T-helper 1 cell treated with Interleukin-12 subunit alpha and Interleukin-12 subunit beta and Interleukin-4 antibody, amounts not matched to agents 30 μg/mL and 1 μg/mL, for 36 hours (primary cell): Measurements from ENCODE around the gene CEP250.
A peak's percentile ranks its signal among the peaks of the same experiment; 100 is the strongest.

Experiments used
- H3K27ac Mint-ChIP-seq: one replicate; pipeline ENCODE4 v1.8.0; 2021; ENCODE audit warnings: mild to moderate bottlenecking, mixed read lengths
- H3K27me3 Mint-ChIP-seq: one replicate; pipeline ENCODE4 v1.8.0; 2021; ENCODE audit warnings: low read depth, mixed read lengths
- H3K36me3 Mint-ChIP-seq: one replicate; pipeline ENCODE4 v1.8.0; 2021; ENCODE audit warnings: low read depth, mixed read lengths
- H3K4me1 Mint-ChIP-seq: one replicate; pipeline ENCODE4 v1.8.0; 2021; ENCODE audit warnings: low read depth, mixed read lengths
- H3K4me3 Mint-ChIP-seq: one replicate; pipeline ENCODE4 v1.8.0; 2021; ENCODE audit warnings: mild to moderate bottlenecking, moderate library complexity, mixed read lengths
- H3K9me3 Mint-ChIP-seq: one replicate; pipeline ENCODE4 v1.8.0; 2021; ENCODE audit warnings: mixed read lengths

CEP250 gene

DNA sequence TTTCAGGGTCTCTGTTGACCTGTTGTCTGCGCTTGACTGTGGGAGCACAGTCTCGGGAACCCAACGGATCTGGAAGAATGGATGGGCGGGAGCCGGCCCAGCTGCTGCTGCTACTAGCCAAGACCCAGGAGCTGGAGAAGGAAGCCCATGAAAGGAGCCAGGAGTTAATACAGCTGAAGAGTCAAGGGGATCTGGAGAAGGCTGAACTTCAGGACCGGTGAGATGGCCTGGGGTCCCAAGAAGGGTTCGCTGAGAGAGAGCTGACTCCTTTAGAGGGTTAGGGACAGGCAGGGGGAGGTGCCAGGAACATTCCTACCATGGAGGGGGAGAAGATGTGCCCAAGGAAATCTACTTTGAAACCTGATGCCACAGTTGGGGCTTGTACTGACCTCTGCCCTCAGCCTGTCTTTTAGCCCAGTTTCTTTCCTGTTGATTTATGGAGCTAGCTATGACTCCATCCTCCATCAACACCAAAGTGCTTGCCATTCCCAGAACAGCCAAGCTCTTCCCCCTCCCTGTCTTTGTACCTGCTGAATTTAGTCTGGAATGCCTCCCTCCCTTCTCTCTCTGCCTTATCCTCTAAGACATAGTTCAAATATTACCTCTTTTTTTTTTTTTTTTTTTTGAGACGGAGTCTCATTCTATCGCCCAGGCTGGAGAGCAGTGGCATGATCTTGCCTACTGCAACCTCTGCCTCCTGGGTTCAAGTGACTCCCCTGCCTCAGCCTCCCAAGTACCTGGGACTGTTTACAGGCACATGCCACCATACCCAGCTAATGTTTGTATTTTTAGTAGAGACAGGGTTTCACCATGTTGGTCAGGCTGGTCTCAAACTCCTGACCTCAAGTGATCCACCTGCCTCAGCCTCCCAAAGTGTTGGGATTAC is 12.2 kb downstream of the CEP250 start:
- no peak overlapping the region for H3K27ac Mint-ChIP-seq
- H3K9me3 Mint-ChIP-seq: no peaks in the 10 kb centered on the region
- H3K27me3 Mint-ChIP-seq: no peaks in the 10 kb centered on the region
- no peak overlapping the region for H3K4me3 Mint-ChIP-seq
- peaks cover 2% of the 10 kb centered on the region for H3K4me1 Mint-ChIP-seq
- peaks cover 15% of the 10 kb centered on the region for H3K36me3 Mint-ChIP-seq

- Mint-ChIP-seq H3K4me3 (no peak overlapping the region), H3K27me3 (no peaks in the 10 kb centered on the region), H3K4me1 (no peaks in the 10 kb centered on the region), H3K9me3 (no peaks in the 10 kb centered on the region), H3K36me3 (peaks cover 15% of the 10 kb centered on the region), H3K27ac (no peak overlapping the region)
Observed at GRCh38 chr20:35468671-35469334, 13.4 kb downstream of the CEP250 start.

DNA sequence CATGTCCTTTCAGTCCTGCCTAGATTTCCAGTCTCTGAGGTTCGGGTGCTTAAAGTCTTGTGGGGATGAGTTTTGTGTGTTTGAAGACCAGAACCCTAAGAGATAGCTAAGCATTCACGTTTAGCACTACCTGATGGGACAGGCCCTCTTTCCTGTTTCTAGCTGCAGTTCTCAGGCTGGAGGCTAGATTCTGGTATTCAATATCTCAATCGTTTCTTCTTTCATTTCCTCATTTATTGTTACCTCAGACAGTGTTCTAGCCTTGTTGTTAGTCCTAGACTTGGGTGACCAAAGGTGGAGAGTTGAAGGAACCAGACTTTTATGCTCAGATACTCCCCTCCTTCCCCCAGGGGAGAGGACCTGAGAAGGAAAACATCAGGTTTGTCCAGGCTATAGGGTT is 16.8 kb downstream of the CEP250 start:
- Mint-ChIP-seq H3K27ac (no peak overlapping the region), H3K4me1 (no peaks in the 10 kb centered on the region), H3K36me3 (peaks cover 9% of the 10 kb centered on the region), H3K27me3 (no peaks in the 10 kb centered on the region), H3K4me3 (no peak overlapping the region), H3K9me3 (no peaks in the 10 kb centered on the region)

DNA sequence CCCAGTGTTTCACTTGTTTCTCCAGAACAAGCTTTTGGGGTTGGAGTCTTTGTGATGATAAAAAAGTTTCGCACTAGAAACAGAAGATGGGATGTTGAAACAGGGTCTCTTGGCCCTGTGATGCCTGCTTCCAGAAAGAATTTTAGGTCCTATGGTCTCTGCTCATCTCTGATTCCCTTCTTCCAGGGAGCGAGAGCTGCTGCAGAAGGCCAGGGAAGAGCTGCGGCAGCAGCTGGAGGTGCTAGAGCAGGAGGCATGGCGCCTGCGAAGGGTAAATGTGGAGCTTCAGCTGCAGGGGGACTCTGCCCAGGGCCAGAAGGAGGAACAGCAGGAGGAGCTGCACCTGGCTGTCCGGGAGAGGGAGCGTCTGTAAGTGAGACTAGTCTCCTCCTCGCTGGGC is 18.3 kb downstream of the CEP250 start:
- peaks cover 12% of the 10 kb centered on the region for H3K36me3 Mint-ChIP-seq
- H3K9me3 Mint-ChIP-seq: no peaks in the 10 kb centered on the region
- H3K27ac Mint-ChIP-seq: no peak overlapping the region
- H3K4me1 Mint-ChIP-seq: no peaks in the 10 kb centered on the region
- no peak overlapping the region for H3K4me3 Mint-ChIP-seq
- H3K27me3 Mint-ChIP-seq: no peaks in the 10 kb centered on the region

DNA sequence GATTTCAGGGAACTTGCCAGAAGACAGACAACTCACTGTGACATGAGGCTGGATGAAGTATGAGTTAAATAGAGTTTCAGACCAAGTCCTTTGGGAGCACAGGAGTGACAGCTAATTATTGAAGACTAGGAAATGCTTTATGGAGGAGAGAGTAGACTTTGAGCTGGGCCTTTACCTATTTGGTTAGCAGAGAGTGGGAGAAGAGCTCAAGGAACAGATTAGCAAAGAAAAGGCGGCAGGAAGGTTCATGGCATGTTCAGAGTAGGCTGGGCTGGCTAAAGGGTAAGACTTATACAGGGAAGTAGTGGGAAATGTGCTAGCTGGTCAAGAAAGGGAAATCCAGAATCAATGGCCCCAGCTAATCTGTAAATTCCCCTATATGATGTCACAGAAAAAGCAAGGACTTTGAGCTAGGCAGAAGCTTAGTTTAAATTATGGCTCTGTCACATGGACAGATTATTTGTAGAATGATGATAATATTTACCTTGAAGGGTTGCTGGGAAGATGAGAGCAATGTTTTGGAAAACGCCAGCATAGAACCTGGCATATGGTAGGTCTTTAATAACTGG is 19.0 kb downstream of the CEP250 start:
- no peaks in the 10 kb centered on the region for H3K27me3 Mint-ChIP-seq
- peaks cover 15% of the 10 kb centered on the region for H3K36me3 Mint-ChIP-seq
- no peak overlapping the region for H3K27ac Mint-ChIP-seq
- H3K4me1 Mint-ChIP-seq: no peaks in the 10 kb centered on the region
- no peaks in the 10 kb centered on the region for H3K9me3 Mint-ChIP-seq
- H3K4me3 Mint-ChIP-seq: no peak overlapping the region

DNA sequence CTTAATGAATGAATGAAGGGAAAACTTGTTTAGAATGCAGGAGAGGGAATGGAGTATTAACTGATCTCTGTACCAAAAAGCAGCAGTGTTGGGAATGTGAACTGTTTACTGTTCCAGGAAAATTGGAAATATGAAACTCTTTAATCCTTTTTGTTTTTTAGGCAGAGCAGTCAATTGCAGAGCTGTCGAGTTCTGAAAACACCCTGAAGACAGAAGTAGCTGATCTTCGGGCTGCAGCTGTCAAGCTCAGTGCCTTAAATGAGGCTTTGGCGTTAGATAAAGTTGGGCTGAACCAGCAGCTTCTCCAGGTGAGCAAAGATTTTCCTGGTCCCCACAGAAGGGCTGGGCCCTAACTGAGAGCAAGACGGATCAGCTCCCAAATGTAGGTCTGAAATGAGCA is 20.9 kb downstream of the CEP250 start:
- no peaks in the 10 kb centered on the region for H3K9me3 Mint-ChIP-seq
- H3K27ac Mint-ChIP-seq: no peak overlapping the region
- H3K4me1 Mint-ChIP-seq: peaks cover 3% of the 10 kb centered on the region
- H3K27me3 Mint-ChIP-seq: no peaks in the 10 kb centered on the region
- H3K36me3 Mint-ChIP-seq: peaks cover 14% of the 10 kb centered on the region
- H3K4me3 Mint-ChIP-seq: no peak overlapping the region

- H3K27me3 Mint-ChIP-seq: no peaks in the 10 kb centered on the region
- no peaks in the 10 kb centered on the region for H3K9me3 Mint-ChIP-seq
- peaks cover 18% of the 10 kb centered on the region for H3K36me3 Mint-ChIP-seq
- H3K4me1 Mint-ChIP-seq: peaks cover 5% of the 10 kb centered on the region
- no peak overlapping the region for H3K4me3 Mint-ChIP-seq
- no peak overlapping the region for H3K27ac Mint-ChIP-seq
Observed at GRCh38 chr20:35478804-35479472, 23.5 kb downstream of the CEP250 start.

GRCh38 chr20:35479798-35480197 is 24.4 kb downstream of the CEP250 start:
- H3K27ac Mint-ChIP-seq: no peak overlapping the region
- peaks cover 5% of the 10 kb centered on the region for H3K4me1 Mint-ChIP-seq
- no peak overlapping the region for H3K4me3 Mint-ChIP-seq
- H3K36me3 Mint-ChIP-seq: peaks cover 26% of the 10 kb centered on the region
- H3K9me3 Mint-ChIP-seq: peaks cover 6% of the 10 kb centered on the region
- no peaks in the 10 kb centered on the region for H3K27me3 Mint-ChIP-seq

GRCh38 chr20:35487479-35487878 is 32.1 kb downstream of the CEP250 start:
- Mint-ChIP-seq H3K27me3 (no peaks in the 10 kb centered on the region), H3K4me3 (no peak overlapping the region), H3K27ac (no peak overlapping the region), H3K9me3 (peaks cover 6% of the 10 kb centered on the region), H3K36me3 (peaks cover 35% of the 10 kb centered on the region), H3K4me1 (peaks cover 34% of the 10 kb centered on the region)

- Mint-ChIP-seq H3K9me3 (no peaks in the 10 kb centered on the region), H3K27ac (peak overlapping the region; percentile 80), H3K36me3 (peaks cover 36% of the 10 kb centered on the region), H3K4me3 (peak overlapping the region; percentile 80), H3K4me1 (peaks cover 36% of the 10 kb centered on the region), H3K27me3 (no peaks in the 10 kb centered on the region)
Observed at GRCh38 chr20:35489717-35490116, 34.3 kb downstream of the CEP250 start.

DNA sequence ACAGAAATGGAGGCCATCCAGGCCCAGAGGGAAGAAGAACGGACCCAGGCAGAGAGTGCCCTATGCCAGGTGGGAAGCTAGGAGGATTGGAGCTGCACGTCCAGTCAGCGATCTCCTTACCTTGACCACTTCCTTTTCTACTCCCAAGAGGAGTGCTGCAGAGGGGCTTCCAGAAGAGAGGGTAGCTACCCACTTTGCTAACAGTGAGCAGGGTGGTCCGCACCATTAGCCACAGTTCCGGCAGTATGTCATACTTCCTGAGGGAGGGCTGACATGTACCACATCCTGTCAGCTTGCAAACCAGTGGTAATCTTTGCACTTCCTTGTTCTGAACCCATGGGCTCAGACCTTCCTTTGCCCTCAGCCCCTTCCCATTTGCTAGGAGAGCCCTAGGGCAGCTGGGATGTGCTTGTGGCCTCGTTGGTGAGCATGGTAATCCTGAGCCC is 35.4 kb downstream of the CEP250 start:
- H3K36me3 Mint-ChIP-seq: peaks cover 43% of the 10 kb centered on the region

DNA sequence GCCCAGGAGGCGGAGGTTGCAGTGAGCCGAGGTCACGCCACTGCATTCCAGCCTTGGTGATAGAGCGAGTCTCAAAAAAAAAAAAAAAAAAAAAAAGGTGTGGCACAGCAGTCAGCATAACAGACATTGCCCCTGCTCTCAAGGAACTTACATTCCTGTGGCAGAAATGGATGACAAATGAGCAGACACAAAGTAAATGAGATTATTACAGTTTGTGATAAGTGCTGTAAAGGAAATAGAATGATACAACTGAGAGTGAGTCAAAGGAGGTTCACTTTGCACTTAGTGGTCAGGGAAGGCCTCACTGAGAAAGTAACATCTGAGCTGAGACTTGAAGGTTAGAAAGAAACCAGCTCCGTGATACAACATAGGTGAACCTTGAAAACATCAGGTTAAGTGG is 36.4 kb downstream of the CEP250 start:
- no peaks in the 10 kb centered on the region for H3K27me3 Mint-ChIP-seq
- H3K27ac Mint-ChIP-seq: peak overlapping the region; percentile 100
- peaks cover 42% of the 10 kb centered on the region for H3K4me1 Mint-ChIP-seq
- peaks cover 49% of the 10 kb centered on the region for H3K36me3 Mint-ChIP-seq
- peak overlapping the region; percentile 100 for H3K4me3 Mint-ChIP-seq
- H3K9me3 Mint-ChIP-seq: no peaks in the 10 kb centered on the region

More for the DNA sequence above, 35.4 kb downstream of the CEP250 start:
- no peaks in the 10 kb centered on the region for H3K9me3 Mint-ChIP-seq
- H3K4me3 Mint-ChIP-seq: peak overlapping the region; percentile 100
- H3K27me3 Mint-ChIP-seq: no peaks in the 10 kb centered on the region
- H3K27ac Mint-ChIP-seq: peak overlapping the region; percentile 100
- peaks cover 42% of the 10 kb centered on the region for H3K4me1 Mint-ChIP-seq

DNA sequence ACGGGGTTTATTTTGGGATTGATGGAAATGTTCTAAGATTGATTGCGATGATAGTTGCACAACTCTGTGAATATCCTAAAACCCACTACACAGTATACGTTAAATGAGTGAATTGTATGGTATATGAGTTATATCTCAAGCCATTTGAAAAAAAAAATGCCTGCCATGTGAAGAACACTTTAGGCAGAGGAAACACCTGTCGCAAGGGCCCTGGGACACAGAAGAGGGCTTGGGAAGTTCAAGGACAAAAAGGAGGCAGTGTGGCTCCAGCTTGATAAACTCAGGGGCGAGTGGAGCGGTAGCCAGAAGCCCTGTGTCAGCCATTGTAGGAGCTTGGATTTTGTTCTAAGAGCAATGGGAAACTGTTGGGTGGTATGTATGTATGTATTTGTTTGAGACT is 37.0 kb downstream of the CEP250 start:
- Mint-ChIP-seq H3K36me3 (peaks cover 50% of the 10 kb centered on the region), H3K27ac (peak overlapping the region; percentile 5), H3K4me1 (peaks cover 42% of the 10 kb centered on the region), H3K9me3 (no peaks in the 10 kb centered on the region), H3K4me3 (peak overlapping the region; percentile 100), H3K27me3 (no peaks in the 10 kb centered on the region)

- H3K36me3 Mint-ChIP-seq: peaks cover 59% of the 10 kb centered on the region
- no peaks in the 10 kb centered on the region for H3K9me3 Mint-ChIP-seq
- H3K4me3 Mint-ChIP-seq: no peak overlapping the region
- no peak overlapping the region for H3K27ac Mint-ChIP-seq
- no peaks in the 10 kb centered on the region for H3K27me3 Mint-ChIP-seq
- peaks cover 19% of the 10 kb centered on the region for H3K4me1 Mint-ChIP-seq
Observed at GRCh38 chr20:35496481-35496880, 41.1 kb downstream of the CEP250 start.
